GM23338 (cell line): ENCODE measurements around the gene PDE4C. TPM values are rescaled to one million over a fixed set of nuclear protein-coding genes. Genes with fewer than 3 reads are reported as not detected.

Experiments used
- ATAC-seq: fragments of 200-7000 bp; cut with Tn5 transposase; 3 replicates; pipeline ENCODE4 v1.9.1; 2020
- DNase-seq: peaks from one replicate; pipeline ENCODE4 v3.0.0-alpha.2; 2015; ENCODE audit warnings: low spot score
- H2AFZ ChIP-seq: fragments of 200-600 bp; sonication (generic); 2 replicates; pipeline ENCODE4 v1.8.0; 2016; ENCODE audit warnings: antibody characterized with exemption, mild to moderate bottlenecking, moderate library complexity
- H3F3A ChIP-seq: fragments of 200-600 bp; sonication (generic); replicated peaks from 2 replicates; pipeline ENCODE4 v1.8.0; 2017; ENCODE audit warnings: antibody characterized with exemption, mixed run types, low read depth
- H3K27ac ChIP-seq: fragments of 200-600 bp; sonication (generic); 2 replicates; pipeline ENCODE4 v1.6.1; 2016; ENCODE audit warnings: low read depth
- H3K27me3 ChIP-seq: fragments of 200-600 bp; sonication (generic); 2 replicates; pipeline ENCODE4 v1.8.0; 2016; ENCODE audit warnings: mild to moderate bottlenecking, mixed run types, moderate library complexity; ENCODE audit not compliant: insufficient read depth
- H3K36me3 ChIP-seq: fragments of 200-600 bp; sonication (generic); 2 replicates; pipeline ENCODE4 v1.8.0; 2016; ENCODE audit warnings: mild to moderate bottlenecking; ENCODE audit not compliant: insufficient read depth
- H3K4me1 ChIP-seq: fragments of 200-600 bp; sonication (generic); 2 replicates; pipeline ENCODE4 v1.8.0; 2016; ENCODE audit warnings: mild to moderate bottlenecking, moderate library complexity; ENCODE audit not compliant: insufficient read depth
- H3K4me2 ChIP-seq: fragments of 200-600 bp; sonication (generic); 2 replicates; pipeline ENCODE4 v1.7.1; 2017; ENCODE audit warnings: mixed run types
- H3K4me3 ChIP-seq: fragments of 200-600 bp; sonication (generic); 2 replicates; pipeline ENCODE4 v1.6.1; 2016; ENCODE audit warnings: mixed run types
- H3K79me2 ChIP-seq: fragments of 200-600 bp; sonication (generic); replicated peaks from 2 replicates; pipeline ENCODE4 v1.8.0; 2017; ENCODE audit warnings: mild to moderate bottlenecking; ENCODE audit not compliant: insufficient read depth
- H3K9me2 ChIP-seq: fragments of 200-600 bp; sonication (generic); 2 replicates; pipeline ENCODE4 v1.8.0; 2017; ENCODE audit not compliant: insufficient read depth
- H4K20me1 ChIP-seq: fragments of 200-600 bp; sonication (generic); replicated peaks from 2 replicates; pipeline ENCODE4 v1.8.0; 2017; ENCODE audit warnings: mild to moderate bottlenecking; ENCODE audit not compliant: insufficient read depth
- H3K27ac Mint-ChIP-seq: 2 replicates; pipeline ENCODE4 v1.8.0; 2020; ENCODE audit warnings: inconsistent platforms, mild to moderate bottlenecking, moderate library complexity, mixed read lengths
- H3K27me3 Mint-ChIP-seq: 3 replicates; pipeline ENCODE4 v1.8.0; 2022; ENCODE audit warnings: low read depth, mild to moderate bottlenecking, moderate library complexity, mixed read lengths, inconsistent platforms; ENCODE audit not compliant: insufficient read depth, poor library complexity
- H3K36me3 Mint-ChIP-seq: 3 replicates; pipeline ENCODE4 v1.8.0; 2021; ENCODE audit warnings: low read depth, mild to moderate bottlenecking, inconsistent platforms, moderate library complexity, mixed read lengths
- H3K4me1 Mint-ChIP-seq: 3 replicates; pipeline ENCODE4 v1.8.0; 2020; ENCODE audit warnings: mild to moderate bottlenecking, inconsistent platforms, mixed read lengths
- H3K4me3 Mint-ChIP-seq: 3 replicates; pipeline ENCODE4 v1.8.0; 2021; ENCODE audit warnings: moderate library complexity, mild to moderate bottlenecking, inconsistent platforms, mixed read lengths
- H3K9me3 Mint-ChIP-seq: 3 replicates; pipeline ENCODE4 v1.8.0; 2020; ENCODE audit warnings: moderate library complexity, mild to moderate bottlenecking, inconsistent platforms, mixed read lengths
- CREB1 ChIP-seq: fragments of 250-450 bp; sonication (Bioruptor Pico); IDR thresholded peaks from 2 replicates; pipeline ENCODE4 v1.5.0; 2020; ENCODE audit warnings: low read depth, mild to moderate bottlenecking, moderate library complexity
- EZH2 ChIP-seq: fragments of 200-600 bp; sonication (generic); IDR thresholded peaks from one replicate; pipeline ENCODE4 v1.8.0; 2017; ENCODE audit warnings: antibody characterized with exemption, mild to moderate bottlenecking, low read depth; ENCODE audit not compliant: unreplicated experiment
- EZH2phosphoT487 ChIP-seq: fragments of 200-600 bp; sonication (generic); IDR thresholded peaks from one replicate; pipeline ENCODE4 v1.8.1; 2018; ENCODE audit warnings: antibody characterized with exemption; ENCODE audit not compliant: unreplicated experiment
- JUNB ChIP-seq: IDR thresholded peaks from one replicate; pipeline ENCODE4 v1.6.1; 2016; ENCODE audit warnings: antibody characterized with exemption; ENCODE audit not compliant: unreplicated experiment
- NANOG ChIP-seq: IDR thresholded peaks from 2 replicates; pipeline ENCODE4 v1.6.1; 2016; ENCODE audit warnings: antibody characterized with exemption, borderline replicate concordance
- POLR2AphosphoS5 ChIP-seq: IDR thresholded peaks from 2 replicates; pipeline ENCODE4 v1.6.1; 2016; ENCODE audit warnings: antibody characterized with exemption, low read depth
- REST ChIP-seq: IDR thresholded peaks from one replicate; pipeline ENCODE4 v1.6.1; 2018; ENCODE audit warnings: antibody characterized with exemption; ENCODE audit not compliant: unreplicated experiment
- STAT1 ChIP-seq: IDR thresholded peaks from one replicate; pipeline ENCODE4 v1.6.1; 2016; ENCODE audit warnings: antibody characterized with exemption; ENCODE audit not compliant: unreplicated experiment
- ZNF114 ChIP-seq: fragments of 250-450 bp; sonication (Bioruptor Pico); IDR thresholded peaks from 2 replicates; pipeline ENCODE4 v1.5.0; 2020; ENCODE audit warnings: mild to moderate bottlenecking, moderate library complexity
- ZNF331 ChIP-seq: fragments of 250-450 bp; sonication (Bioruptor Pico); IDR thresholded peaks from 2 replicates; pipeline ENCODE4 v1.5.0; 2020; ENCODE audit warnings: low read depth, mild to moderate bottlenecking, moderate library complexity
- ZNF462 ChIP-seq: fragments of 250-450 bp; sonication (Bioruptor Pico); IDR thresholded peaks from 2 replicates; pipeline ENCODE4 v1.5.0; 2020; ENCODE audit warnings: mild to moderate bottlenecking, moderate library complexity
- polyA plus RNA-seq: library from polyadenylated mRNA; unstranded; fragments of >200 nt; fragmentation: Nextera tagmentation; extraction: Ambion mirVana; gene quantifications from 2 replicates; pipeline ENCODE4 v1.2.1, GENCODE V29; 2016
- total RNA-seq: library from RNA; depleted of rRNA; stranded (reverse); fragments of >200 nt; shearing (Covaris generic); gene quantifications from 2 replicates; pipeline ENCODE4 v1.2.3, GENCODE V29; 2014
- TF ChIP-seq, protein P1 (sequence below), 2 experiments: fragments of 200-600 bp in 1 of 2; sonication (generic) in 1 of 2; conservative IDR thresholded peaks; 2 replicates each; pipeline versions ENCODE4 v1.5.1 to v1.6.1; 2016 to 2017; ENCODE audit warnings: antibody characterized with exemption in 2 of 2, low read depth in 2 of 2, mild to moderate bottlenecking in 2 of 2, moderate library complexity in 1 of 2
- TF ChIP-seq, protein P2 (sequence below): IDR thresholded peaks from 2 replicates; pipeline ENCODE4 v1.6.1; 2016; ENCODE audit warnings: antibody characterized with exemption

PDE4C gene
- total and polyA plus RNA-seq, 2 experiments from 2014 or later, result 1.6 to 3.6 TPM

DNA sequence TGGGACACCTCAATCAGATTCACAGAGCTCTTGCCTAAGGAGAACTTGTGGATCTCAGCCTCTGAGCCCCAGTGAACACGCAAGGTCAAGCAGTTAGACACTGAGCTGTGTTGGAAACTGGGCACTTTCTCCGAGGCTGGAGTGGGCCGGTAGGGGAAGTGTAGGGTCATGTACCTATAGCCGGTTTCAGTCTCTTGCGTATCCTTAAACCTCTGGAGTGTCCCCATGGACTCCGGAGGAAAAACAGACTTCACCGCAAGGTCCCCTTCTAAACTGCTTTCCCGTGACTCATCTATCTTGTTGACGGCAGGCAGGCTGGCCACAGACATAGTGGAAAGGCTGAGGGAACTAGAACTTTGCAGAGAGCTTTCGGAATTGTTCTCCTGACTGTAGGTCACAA lies 36.7 kb upstream of the PDE4C start:
- H3K36me3 Mint-ChIP-seq, result peaks cover 5% of the 10 kb centered on the region; the same call in 1 of the 3 replicates
- H3K36me3 ChIP-seq, result no peaks in the 10 kb centered on the region
- no peak for DNase-seq
- H3K4me2 ChIP-seq, result no peak overlapping the region
- H3K27ac Mint-ChIP-seq, result no peak overlapping the region
- no peaks in the 10 kb centered on the region for H3K79me2 ChIP-seq
- no peak for ATAC-seq
- H3K4me3 ChIP-seq, result no peak overlapping the region
- TF ChIP-seq ZNF331 (no peak), ZNF114 (no peak), JUNB (no peak), EZH2 (no peak), REST (no peak), ZNF462 (no peak), POLR2AphosphoS5 (no peak), NANOG (no peak), STAT1 (no peak), EZH2phosphoT487 (no peak), CREB1 (CRISPR knock-in tag) (no peak)
- TF ChIP-seq, protein P1, sequence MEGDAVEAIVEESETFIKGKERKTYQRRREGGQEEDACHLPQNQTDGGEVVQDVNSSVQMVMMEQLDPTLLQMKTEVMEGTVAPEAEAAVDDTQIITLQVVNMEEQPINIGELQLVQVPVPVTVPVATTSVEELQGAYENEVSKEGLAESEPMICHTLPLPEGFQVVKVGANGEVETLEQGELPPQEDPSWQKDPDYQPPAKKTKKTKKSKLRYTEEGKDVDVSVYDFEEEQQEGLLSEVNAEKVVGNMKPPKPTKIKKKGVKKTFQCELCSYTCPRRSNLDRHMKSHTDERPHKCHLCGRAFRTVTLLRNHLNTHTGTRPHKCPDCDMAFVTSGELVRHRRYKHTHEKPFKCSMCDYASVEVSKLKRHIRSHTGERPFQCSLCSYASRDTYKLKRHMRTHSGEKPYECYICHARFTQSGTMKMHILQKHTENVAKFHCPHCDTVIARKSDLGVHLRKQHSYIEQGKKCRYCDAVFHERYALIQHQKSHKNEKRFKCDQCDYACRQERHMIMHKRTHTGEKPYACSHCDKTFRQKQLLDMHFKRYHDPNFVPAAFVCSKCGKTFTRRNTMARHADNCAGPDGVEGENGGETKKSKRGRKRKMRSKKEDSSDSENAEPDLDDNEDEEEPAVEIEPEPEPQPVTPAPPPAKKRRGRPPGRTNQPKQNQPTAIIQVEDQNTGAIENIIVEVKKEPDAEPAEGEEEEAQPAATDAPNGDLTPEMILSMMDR (conservative IDR thresholded peaks at IDR 0.05; ENCODE audit: low read depth in 2 of 2), result no peak
- TF ChIP-seq, protein P2, sequence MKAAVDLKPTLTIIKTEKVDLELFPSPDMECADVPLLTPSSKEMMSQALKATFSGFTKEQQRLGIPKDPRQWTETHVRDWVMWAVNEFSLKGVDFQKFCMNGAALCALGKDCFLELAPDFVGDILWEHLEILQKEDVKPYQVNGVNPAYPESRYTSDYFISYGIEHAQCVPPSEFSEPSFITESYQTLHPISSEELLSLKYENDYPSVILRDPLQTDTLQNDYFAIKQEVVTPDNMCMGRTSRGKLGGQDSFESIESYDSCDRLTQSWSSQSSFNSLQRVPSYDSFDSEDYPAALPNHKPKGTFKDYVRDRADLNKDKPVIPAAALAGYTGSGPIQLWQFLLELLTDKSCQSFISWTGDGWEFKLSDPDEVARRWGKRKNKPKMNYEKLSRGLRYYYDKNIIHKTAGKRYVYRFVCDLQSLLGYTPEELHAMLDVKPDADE, result no peak
- H3K27me3 ChIP-seq, result no peaks in the 10 kb centered on the region
- H3K27ac ChIP-seq, result no peak overlapping the region
- no peaks in the 10 kb centered on the region for H3K4me1 Mint-ChIP-seq
- H2AFZ ChIP-seq, result no peak overlapping the region
- no peak overlapping the region for H3K4me3 Mint-ChIP-seq
- H3K4me1 ChIP-seq, result no peaks in the 10 kb centered on the region
- H4K20me1 ChIP-seq, result no peaks in the 10 kb centered on the region
- H3K9me2 ChIP-seq, result peaks cover 6% of the 10 kb centered on the region; the same call in 1 of the 2 replicates
- peaks cover 9% of the 10 kb centered on the region; the same call in 1 of the 3 replicates for H3K9me3 Mint-ChIP-seq
- peaks cover 22% of the 10 kb centered on the region for H3K27me3 Mint-ChIP-seq
- H3F3A ChIP-seq, result no peaks in the 10 kb centered on the region
